HT-29 (cell line): ENCODE results near the gene FHIT. TPM values are rescaled to one million over a fixed set of nuclear protein-coding genes. Genes with fewer than 3 reads are reported as not detected.

Experiments
- DNase-seq: peaks from one replicate; pipeline ENCODE4 v3.0.0-alpha.2; 2015; ENCODE audit warnings: low spot score
- total RNA-seq: library from RNA; depleted of rRNA; stranded (reverse); fragments of >200 nt; shearing (Covaris generic); gene quantifications from 2 replicates; pipeline ENCODE4 v1.2.3, GENCODE V29; 2014

FHIT gene
- total RNA-seq, 1 experiment from 2014 or later, result not detected

GRCh38 chr3:60073228-60073627 lies 1178.0 kb downstream of the FHIT start:
- DNase-seq, result no peak

- DNase-seq, result no peak
Measured at GRCh38 chr3:60070366-60070765, 1180.9 kb downstream of the FHIT start.

GRCh38 chr3:60065227-60065868 lies 1185.9 kb downstream of the FHIT start:
- no peak for DNase-seq

GRCh38 chr3:60064210-60065178 lies 1186.8 kb downstream of the FHIT start:
- no peak for DNase-seq

GRCh38 chr3:60056404-60056803 lies 1194.8 kb downstream of the FHIT start:
- DNase-seq, result no peak

GRCh38 chr3:60055765-60056164 lies 1195.5 kb downstream of the FHIT start:
- no peak for DNase-seq

GRCh38 chr3:60053526-60054265 lies 1197.6 kb downstream of the FHIT start:
- DNase-seq, result no peak

- DNase-seq, result no peak
Measured at GRCh38 chr3:60048447-60048848, 1202.8 kb downstream of the FHIT start.

- no peak for DNase-seq
Measured at GRCh38 chr3:60047426-60048200, 1203.6 kb downstream of the FHIT start.

- no peak for DNase-seq
Measured at GRCh38 chr3:60046210-60046609, 1205.0 kb downstream of the FHIT start.

GRCh38 chr3:60045686-60046085 lies 1205.6 kb downstream of the FHIT start:
- no peak for DNase-seq

- no peak for DNase-seq
Measured at GRCh38 chr3:60036803-60037202, 1214.4 kb downstream of the FHIT start.

- no peak for DNase-seq
Measured at GRCh38 chr3:60033901-60034453, 1217.3 kb downstream of the FHIT start.

- no peak for DNase-seq
Measured at GRCh38 chr3:60030982-60031381, 1220.3 kb downstream of the FHIT start.

GRCh38 chr3:60028233-60028632 lies 1223.0 kb downstream of the FHIT start:
- DNase-seq, result no peak

GRCh38 chr3:60027335-60027734 lies 1223.9 kb downstream of the FHIT start:
- DNase-seq, result no peak

- DNase-seq, result no peak
Measured at GRCh38 chr3:60025096-60026050, 1225.9 kb downstream of the FHIT start.

GRCh38 chr3:60024400-60024799 lies 1226.9 kb downstream of the FHIT start:
- DNase-seq, result no peak

- DNase-seq, result no peak
Measured at GRCh38 chr3:60023189-60023588, 1228.1 kb downstream of the FHIT start.

- no peak for DNase-seq
Measured at GRCh38 chr3:60017631-60018030, 1233.6 kb downstream of the FHIT start.
